ENCODE measurements around the gene PRKAG2. TPM values are rescaled to one million over a fixed set of nuclear protein-coding genes. Genes with fewer than 3 reads are reported as not detected.

PRKAG2 gene
- total RNA-seq, 1 donor from 2014 or later = 18.5 TPM

DNA sequence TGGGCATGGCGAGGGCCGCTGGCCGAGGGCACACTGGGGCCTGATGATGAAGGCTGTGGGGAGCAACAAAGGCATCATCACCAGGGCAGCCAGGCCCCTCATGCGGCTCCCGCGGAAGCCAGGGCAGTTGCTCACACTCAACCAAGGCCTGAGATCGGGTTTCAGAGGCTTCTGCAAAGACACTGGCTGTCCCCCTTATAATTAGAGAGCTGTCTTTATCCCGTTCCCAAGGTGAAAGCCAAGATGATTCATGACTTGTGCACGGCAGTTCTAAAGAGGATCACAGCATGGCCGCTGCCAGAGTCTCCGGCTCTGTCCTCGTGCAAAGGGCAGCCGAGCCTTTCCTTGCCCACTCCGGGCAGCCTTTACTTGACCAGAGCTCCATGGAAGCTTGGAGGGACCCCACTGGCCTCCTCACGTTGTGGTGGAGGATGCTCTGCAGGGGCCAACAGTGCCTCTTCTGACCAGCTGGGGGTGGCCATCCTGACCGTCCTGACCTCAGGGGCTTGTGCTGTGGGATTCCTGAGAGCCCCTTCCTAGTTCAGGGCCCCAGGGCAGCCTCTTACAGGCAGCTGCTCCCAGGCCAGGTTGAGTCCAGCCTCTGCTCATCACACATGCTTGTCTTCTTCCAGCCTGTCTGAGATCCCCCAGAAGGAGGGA lies 82.3 kb downstream of the PRKAG2 start:
- no peaks in the 10 kb centered on the region for H3K9me3 Mint-ChIP-seq
- H3K36me3 Mint-ChIP-seq (ENCODE audit: low read depth) = no peaks in the 10 kb centered on the region
- peaks cover 2% of the 10 kb centered on the region for H3K27me3 Mint-ChIP-seq (ENCODE audit: insufficient read depth)
- H3K27ac Mint-ChIP-seq = peak overlapping the region; percentile 40
- no peaks in the 10 kb centered on the region for H3K4me1 Mint-ChIP-seq (ENCODE audit: low read depth)
- H3K4me3 Mint-ChIP-seq = no peak overlapping the region
- intact Hi-C loops (cut with micrococcal nuclease) = no loop called here
- no peak for DNase-seq (ENCODE audit: low spot score)

- Mint-ChIP-seq H3K36me3 (ENCODE audit: low read depth) (no peaks in the 10 kb centered on the region), H3K4me3 (no peak overlapping the region), H3K27ac (no peak overlapping the region), H3K9me3 (no peaks in the 10 kb centered on the region), H3K4me1 (ENCODE audit: low read depth) (no peaks in the 10 kb centered on the region), H3K27me3 (ENCODE audit: insufficient read depth) (peaks cover 2% of the 10 kb centered on the region)
- DNase-seq (ENCODE audit: low spot score) = no peak
- intact Hi-C loops (cut with micrococcal nuclease) = no loop called here
These were observed 82.9 kb downstream of the PRKAG2 start for GRCh38 chr7:151793991-151794507.

- DNase-seq (ENCODE audit: low spot score) = no peak
- Mint-ChIP-seq H3K27ac (no peak overlapping the region), H3K27me3 (ENCODE audit: insufficient read depth) (peaks cover 2% of the 10 kb centered on the region), H3K36me3 (ENCODE audit: low read depth) (no peaks in the 10 kb centered on the region), H3K4me1 (ENCODE audit: low read depth) (no peaks in the 10 kb centered on the region), H3K4me3 (no peak overlapping the region), H3K9me3 (no peaks in the 10 kb centered on the region)
- intact Hi-C loops (cut with micrococcal nuclease) = no loop called here
These were observed 83.4 kb downstream of the PRKAG2 start for GRCh38 chr7:151793531-151793951.

GRCh38 chr7:151792636-151793035 lies 84.3 kb downstream of the PRKAG2 start:
- Mint-ChIP-seq H3K36me3 (ENCODE audit: low read depth) (no peaks in the 10 kb centered on the region), H3K27ac (no peak overlapping the region), H3K4me3 (no peak overlapping the region), H3K4me1 (ENCODE audit: low read depth) (peaks cover 6% of the 10 kb centered on the region), H3K9me3 (no peaks in the 10 kb centered on the region), H3K27me3 (ENCODE audit: insufficient read depth) (peaks cover 2% of the 10 kb centered on the region)
- DNase-seq (ENCODE audit: low spot score) = no peak
- intact Hi-C loops (cut with micrococcal nuclease) = no loop called here

DNA sequence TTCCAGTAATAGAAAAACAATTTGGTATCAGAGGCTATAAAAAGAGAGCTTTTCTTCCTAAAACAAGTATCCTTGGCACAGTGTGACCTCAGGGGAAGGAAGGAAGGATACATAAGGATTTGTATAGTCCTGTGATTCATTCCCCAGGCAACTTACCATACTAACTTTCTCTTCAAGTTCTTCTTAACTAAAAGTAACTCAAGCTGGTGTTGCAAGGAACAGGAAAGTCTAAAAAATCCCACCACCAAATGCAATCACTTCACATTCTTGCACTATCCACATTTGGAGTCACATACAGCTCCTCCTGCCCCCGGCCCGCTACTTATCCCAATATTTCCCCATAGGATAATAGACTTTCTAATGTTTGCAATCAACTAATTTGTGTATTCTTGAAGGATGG lies 84.8 kb downstream of the PRKAG2 start:
- Mint-ChIP-seq H3K4me1 (ENCODE audit: low read depth) (peaks cover 6% of the 10 kb centered on the region), H3K27me3 (ENCODE audit: insufficient read depth) (peaks cover 2% of the 10 kb centered on the region), H3K27ac (no peak overlapping the region), H3K36me3 (ENCODE audit: low read depth) (no peaks in the 10 kb centered on the region), H3K9me3 (no peaks in the 10 kb centered on the region), H3K4me3 (no peak overlapping the region)
- no peak for DNase-seq (ENCODE audit: low spot score)
- intact Hi-C loops (cut with micrococcal nuclease) = no loop called here

DNA sequence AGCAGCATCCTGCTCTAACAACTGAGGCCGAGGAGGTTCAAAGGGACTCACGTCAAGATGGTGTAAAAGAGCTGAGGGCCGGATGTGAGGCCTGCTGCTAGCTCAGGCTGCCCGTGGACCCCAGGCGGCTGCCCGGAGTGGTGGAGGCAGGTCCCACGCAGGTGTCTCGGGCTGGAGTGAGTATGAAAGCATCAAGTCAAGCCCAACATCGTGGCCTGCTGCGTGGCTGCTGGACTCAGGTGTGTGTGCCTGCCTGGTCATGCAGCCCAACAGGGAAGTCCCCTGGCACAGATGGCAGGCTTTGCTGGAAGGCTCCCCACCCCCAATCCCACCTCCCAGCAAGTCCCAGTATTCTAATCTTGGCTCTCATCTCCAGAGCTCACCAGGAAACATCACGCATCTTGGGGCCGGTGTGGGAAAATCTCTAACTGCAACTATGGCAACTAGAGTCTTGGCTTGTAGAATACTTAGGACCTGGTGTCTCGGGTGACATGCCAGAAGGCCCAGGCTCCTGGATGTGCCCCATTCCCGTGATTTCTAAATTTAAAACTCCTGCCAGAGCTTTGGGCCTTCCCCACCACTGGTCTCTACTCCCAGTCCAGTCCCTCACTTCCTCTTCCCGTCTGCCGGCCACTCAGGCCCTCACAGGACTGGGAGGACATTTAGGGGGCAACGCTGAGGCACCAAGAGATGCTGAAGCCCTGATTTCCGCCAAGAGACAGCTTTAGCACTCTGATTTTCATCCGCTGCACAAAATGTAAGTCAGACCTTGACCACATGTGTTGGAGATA lies 85.9 kb downstream of the PRKAG2 start:
- intact Hi-C loops (cut with micrococcal nuclease) = no loop called here

DNA sequence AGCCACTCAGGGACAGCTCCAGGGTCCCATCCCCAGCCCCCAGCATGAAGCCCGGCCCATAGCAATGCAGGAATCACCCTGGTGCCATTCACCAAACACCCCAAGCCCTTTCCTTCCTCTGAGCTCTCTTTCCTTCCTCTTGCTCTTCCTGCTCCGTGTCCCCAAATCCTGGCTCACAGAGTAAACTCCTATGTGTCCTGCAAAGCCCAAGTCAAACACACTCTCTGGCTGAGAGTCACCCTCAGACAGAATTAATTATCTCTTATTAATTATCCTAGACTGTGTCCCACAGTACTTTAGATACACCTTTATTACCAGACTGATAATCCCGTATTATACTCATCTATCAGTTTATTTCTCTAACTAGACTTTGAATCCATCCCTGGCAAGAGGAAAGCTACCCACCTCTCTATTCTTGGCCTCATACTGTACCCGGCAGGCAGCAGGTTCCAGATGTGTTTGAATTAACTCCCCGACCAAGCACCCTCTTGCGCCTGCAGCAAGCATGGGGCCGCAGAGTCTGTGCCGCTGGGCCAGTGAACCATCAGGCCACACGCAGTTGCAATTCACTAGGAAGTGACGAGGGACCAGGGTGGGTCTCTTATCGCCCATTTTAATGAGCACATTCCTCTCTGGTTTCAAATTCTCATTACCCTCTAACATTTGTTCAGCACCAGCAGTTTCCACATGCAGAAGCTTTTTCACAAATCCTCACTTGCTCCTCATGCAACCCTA lies 86.7 kb downstream of the PRKAG2 start:
- Mint-ChIP-seq H3K4me3 (no peak overlapping the region), H3K27ac (no peak overlapping the region), H3K4me1 (ENCODE audit: low read depth) (peaks cover 6% of the 10 kb centered on the region), H3K27me3 (ENCODE audit: insufficient read depth) (peaks cover 4% of the 10 kb centered on the region), H3K36me3 (ENCODE audit: low read depth) (no peaks in the 10 kb centered on the region), H3K9me3 (no peaks in the 10 kb centered on the region)
- no peak for DNase-seq (ENCODE audit: low spot score)
- intact Hi-C loops (cut with micrococcal nuclease) = no loop called here

More for the DNA sequence above, 85.9 kb downstream of the PRKAG2 start:
- peaks cover 6% of the 10 kb centered on the region for H3K4me1 Mint-ChIP-seq (ENCODE audit: low read depth)
- H3K4me3 Mint-ChIP-seq = no peak overlapping the region
- no peak overlapping the region for H3K27ac Mint-ChIP-seq
- peaks cover 4% of the 10 kb centered on the region for H3K27me3 Mint-ChIP-seq (ENCODE audit: insufficient read depth)
- no peaks in the 10 kb centered on the region for H3K36me3 Mint-ChIP-seq (ENCODE audit: low read depth)
- DNase-seq (ENCODE audit: low spot score) = no peak
- H3K9me3 Mint-ChIP-seq = no peaks in the 10 kb centered on the region

DNA sequence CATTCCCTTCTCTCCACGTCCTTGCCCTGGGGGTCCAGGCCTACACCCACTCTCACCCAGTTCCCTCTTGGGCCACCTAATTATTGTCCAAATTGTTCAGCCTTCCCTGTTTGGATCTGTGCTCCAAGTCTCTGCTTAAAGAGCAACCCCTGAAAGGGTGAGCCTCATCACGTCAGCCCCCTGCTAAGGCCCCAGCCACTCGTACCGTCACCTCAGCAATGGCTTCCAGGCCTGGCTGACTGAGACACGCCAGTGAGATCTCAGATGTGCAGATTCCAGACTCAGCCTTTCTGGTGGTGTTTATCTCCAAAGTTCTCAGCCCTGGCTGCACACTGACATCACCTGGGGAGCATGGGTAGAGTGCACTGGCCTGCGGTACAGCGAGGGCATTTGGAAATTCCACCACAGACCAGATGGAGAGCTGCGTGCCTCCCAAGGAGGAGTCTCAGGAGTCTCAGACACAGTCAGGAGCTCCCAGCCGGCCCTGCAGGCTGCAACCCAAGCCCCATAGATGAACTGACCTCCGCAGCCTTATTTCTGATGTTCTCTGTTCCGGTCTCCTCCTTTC lies 87.5 kb downstream of the PRKAG2 start:
- no peak for DNase-seq (ENCODE audit: low spot score)
- Mint-ChIP-seq H3K4me1 (ENCODE audit: low read depth) (peaks cover 6% of the 10 kb centered on the region), H3K27me3 (ENCODE audit: insufficient read depth) (peaks cover 4% of the 10 kb centered on the region), H3K27ac (no peak overlapping the region), H3K9me3 (no peaks in the 10 kb centered on the region), H3K36me3 (ENCODE audit: low read depth) (no peaks in the 10 kb centered on the region), H3K4me3 (no peak overlapping the region)
- intact Hi-C loops (cut with micrococcal nuclease) = no loop called here

DNA sequence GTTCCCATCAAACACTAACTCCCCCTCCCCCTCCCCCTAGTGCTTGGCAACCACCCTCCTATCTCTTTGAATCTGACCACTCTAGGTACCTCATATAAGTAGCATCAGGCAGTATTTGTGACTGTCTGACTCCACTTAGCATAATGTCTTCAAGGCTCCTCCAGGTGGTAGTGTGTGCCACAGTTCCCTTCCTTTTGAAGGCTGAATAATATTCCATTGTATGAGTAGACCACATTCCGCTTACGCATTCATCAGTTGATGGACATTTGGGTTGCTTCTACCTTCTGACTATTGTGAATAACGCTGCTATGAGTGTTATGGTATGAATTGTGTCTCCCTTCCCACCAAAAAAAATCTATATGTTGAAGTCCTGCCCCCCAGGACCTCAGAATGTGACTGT lies 89.6 kb downstream of the PRKAG2 start:
- H3K4me1 Mint-ChIP-seq (ENCODE audit: low read depth) = peaks cover 10% of the 10 kb centered on the region
- H3K27me3 Mint-ChIP-seq (ENCODE audit: insufficient read depth) = peaks cover 4% of the 10 kb centered on the region
- no peak overlapping the region for H3K4me3 Mint-ChIP-seq
- intact Hi-C loops (cut with micrococcal nuclease) = no loop called here
- no peak for DNase-seq (ENCODE audit: low spot score)
- H3K9me3 Mint-ChIP-seq = no peaks in the 10 kb centered on the region
- no peaks in the 10 kb centered on the region for H3K36me3 Mint-ChIP-seq (ENCODE audit: low read depth)
- H3K27ac Mint-ChIP-seq = no peak overlapping the region

GRCh38 chr7:151786936-151787335 lies 90.0 kb downstream of the PRKAG2 start:
- H3K36me3 Mint-ChIP-seq (ENCODE audit: low read depth) = no peaks in the 10 kb centered on the region
- DNase-seq (ENCODE audit: low spot score) = no peak
- H3K27me3 Mint-ChIP-seq (ENCODE audit: insufficient read depth) = peaks cover 4% of the 10 kb centered on the region
- H3K4me3 Mint-ChIP-seq = no peak overlapping the region
- no peak overlapping the region for H3K27ac Mint-ChIP-seq
- H3K4me1 Mint-ChIP-seq (ENCODE audit: low read depth) = peaks cover 10% of the 10 kb centered on the region
- no peaks in the 10 kb centered on the region for H3K9me3 Mint-ChIP-seq
- intact Hi-C loops (cut with micrococcal nuclease) = no loop called here

DNA sequence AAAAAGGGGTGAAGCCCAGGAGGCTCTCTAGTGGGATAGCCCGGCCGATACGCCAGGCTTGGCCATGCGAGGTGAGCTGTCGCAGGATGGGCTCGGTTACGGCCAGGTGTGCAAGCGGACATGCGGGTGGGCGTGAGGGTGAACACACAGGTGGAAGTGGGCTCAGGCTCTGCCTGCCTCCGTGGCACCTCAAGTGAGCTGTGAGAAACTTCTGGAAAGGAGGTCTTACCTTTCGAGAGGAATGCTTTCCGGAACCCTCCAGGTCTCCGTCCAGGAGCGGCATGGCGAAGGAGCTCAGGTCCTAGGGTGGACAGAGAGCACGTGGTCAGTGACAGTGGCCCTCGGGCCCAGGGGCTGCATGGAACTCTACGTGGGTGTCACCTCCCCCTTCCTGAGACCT lies 90.7 kb downstream of the PRKAG2 start:
- DNase-seq (ENCODE audit: low spot score) = no peak
- Mint-ChIP-seq H3K27me3 (ENCODE audit: insufficient read depth) (peaks cover 4% of the 10 kb centered on the region), H3K27ac (no peak overlapping the region), H3K4me3 (no peak overlapping the region), H3K9me3 (no peaks in the 10 kb centered on the region), H3K4me1 (ENCODE audit: low read depth) (peaks cover 10% of the 10 kb centered on the region), H3K36me3 (ENCODE audit: low read depth) (no peaks in the 10 kb centered on the region)
- intact Hi-C loops (cut with micrococcal nuclease) = no loop called here

- no peak for DNase-seq (ENCODE audit: low spot score)
- intact Hi-C loops (cut with micrococcal nuclease) = no loop called here
- Mint-ChIP-seq H3K36me3 (ENCODE audit: low read depth) (no peaks in the 10 kb centered on the region), H3K4me3 (no peak overlapping the region), H3K27ac (no peak overlapping the region), H3K27me3 (ENCODE audit: insufficient read depth) (peaks cover 6% of the 10 kb centered on the region), H3K9me3 (no peaks in the 10 kb centered on the region), H3K4me1 (ENCODE audit: low read depth) (peaks cover 10% of the 10 kb centered on the region)
These were observed 91.3 kb downstream of the PRKAG2 start for GRCh38 chr7:151785681-151785965.
